Upper lobe of right lung (tissue), 1 donor: ENCODE results near the gene GPM6B. TPM values are rescaled to one million over a fixed set of nuclear protein-coding genes. Genes with fewer than 3 reads are reported as not detected.

Source experiments
- ATAC-seq: fragments of 200-7000 bp; cut with Tn5 transposase; one replicate; pipeline ENCODE4 v1.9.1; 2020; ENCODE audit warnings: mild to moderate bottlenecking, moderate library complexity
- DNase-seq: peaks from one replicate; pipeline ENCODE4 v3.0.0-alpha.2; 2020
- H3K27ac ChIP-seq: fragments of 200-600 bp; one replicate; pipeline ENCODE4 v1.8.0; 2022
- H3K27me3 ChIP-seq: fragments of 200-600 bp; one replicate; pipeline ENCODE4 v1.8.0; 2022; ENCODE audit warnings: mild to moderate bottlenecking
- H3K36me3 ChIP-seq: fragments of 200-600 bp; one replicate; pipeline ENCODE4 v1.8.0; 2022
- H3K4me1 ChIP-seq: fragments of 200-600 bp; one replicate; pipeline ENCODE4 v1.8.0; 2022
- H3K4me3 ChIP-seq: fragments of 200-600 bp; one replicate; pipeline ENCODE4 v1.8.0; 2022; ENCODE audit warnings: mild to moderate bottlenecking
- H3K9me3 ChIP-seq: fragments of 200-600 bp; one replicate; pipeline ENCODE4 v1.8.0; 2022
- intact Hi-C: fragments of 100-400 bp; cut with DNase I; formaldehyde crosslinking; loops from one replicate; pipeline ENCODE4 v1.11.0; 2022
- total RNA-seq: library from RNA; stranded (reverse); fragmentation: NEBNext Ultra II Directional; extraction: Animal tissue kit (Norgen Biotek cat#: 25700); gene quantifications from one replicate; pipeline ENCODE4 v1.2.1, GENCODE V29; 2021
- TF ChIP-seq, protein P1 (sequence below): fragments of 200-600 bp; IDR thresholded peaks from one replicate; pipeline ENCODE4 v1.8.0; 2022; ENCODE audit warnings: antibody characterized with exemption
- donor health status: DM: no; HTN: yes; CAD: no; lungs with severe emphysema.

Gene GPM6B
- total RNA-seq, 1 donor from 2014 or later: 37.1 TPM

GRCh38 chrX:13821738-13822137 is 4.8 kb upstream of the GPM6B start:
- Histone ChIP-seq H3K27ac (no peak overlapping the region), H3K4me1 (no peaks in the 10 kb centered on the region), H3K9me3 (no peaks in the 10 kb centered on the region), H3K4me3 (no peak overlapping the region), H3K27me3 (no peaks in the 10 kb centered on the region), H3K36me3 (no peaks in the 10 kb centered on the region)
- ATAC-seq: no peak
- TF ChIP-seq, protein P1, sequence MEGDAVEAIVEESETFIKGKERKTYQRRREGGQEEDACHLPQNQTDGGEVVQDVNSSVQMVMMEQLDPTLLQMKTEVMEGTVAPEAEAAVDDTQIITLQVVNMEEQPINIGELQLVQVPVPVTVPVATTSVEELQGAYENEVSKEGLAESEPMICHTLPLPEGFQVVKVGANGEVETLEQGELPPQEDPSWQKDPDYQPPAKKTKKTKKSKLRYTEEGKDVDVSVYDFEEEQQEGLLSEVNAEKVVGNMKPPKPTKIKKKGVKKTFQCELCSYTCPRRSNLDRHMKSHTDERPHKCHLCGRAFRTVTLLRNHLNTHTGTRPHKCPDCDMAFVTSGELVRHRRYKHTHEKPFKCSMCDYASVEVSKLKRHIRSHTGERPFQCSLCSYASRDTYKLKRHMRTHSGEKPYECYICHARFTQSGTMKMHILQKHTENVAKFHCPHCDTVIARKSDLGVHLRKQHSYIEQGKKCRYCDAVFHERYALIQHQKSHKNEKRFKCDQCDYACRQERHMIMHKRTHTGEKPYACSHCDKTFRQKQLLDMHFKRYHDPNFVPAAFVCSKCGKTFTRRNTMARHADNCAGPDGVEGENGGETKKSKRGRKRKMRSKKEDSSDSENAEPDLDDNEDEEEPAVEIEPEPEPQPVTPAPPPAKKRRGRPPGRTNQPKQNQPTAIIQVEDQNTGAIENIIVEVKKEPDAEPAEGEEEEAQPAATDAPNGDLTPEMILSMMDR: no peak
- DNase-seq: no peak
- intact Hi-C loops: no loop called here

GRCh38 chrX:13816176-13816575 is 717 bp downstream of the GPM6B start:
- Histone ChIP-seq H3K9me3 (no peaks in the 10 kb centered on the region), H3K4me1 (no peaks in the 10 kb centered on the region), H3K4me3 (no peak overlapping the region), H3K27ac (no peak overlapping the region), H3K36me3 (no peaks in the 10 kb centered on the region), H3K27me3 (no peaks in the 10 kb centered on the region)
- DNase-seq (no peak), ATAC-seq (no peak)
- TF ChIP-seq, protein P1: no peak
- intact Hi-C loops: no loop called here

GRCh38 chrX:13815664-13816063 is 1.2 kb downstream of the GPM6B start:
- H3K4me3 ChIP-seq: no peak overlapping the region
- intact Hi-C loops: no loop called here
- H3K36me3 ChIP-seq: no peaks in the 10 kb centered on the region
- H3K27ac ChIP-seq: no peak overlapping the region
- no peak for DNase-seq
- no peaks in the 10 kb centered on the region for H3K27me3 ChIP-seq
- TF ChIP-seq, protein P1: no peak
- H3K4me1 ChIP-seq: no peaks in the 10 kb centered on the region
- no peaks in the 10 kb centered on the region for H3K9me3 ChIP-seq
- ATAC-seq: no peak

DNA sequence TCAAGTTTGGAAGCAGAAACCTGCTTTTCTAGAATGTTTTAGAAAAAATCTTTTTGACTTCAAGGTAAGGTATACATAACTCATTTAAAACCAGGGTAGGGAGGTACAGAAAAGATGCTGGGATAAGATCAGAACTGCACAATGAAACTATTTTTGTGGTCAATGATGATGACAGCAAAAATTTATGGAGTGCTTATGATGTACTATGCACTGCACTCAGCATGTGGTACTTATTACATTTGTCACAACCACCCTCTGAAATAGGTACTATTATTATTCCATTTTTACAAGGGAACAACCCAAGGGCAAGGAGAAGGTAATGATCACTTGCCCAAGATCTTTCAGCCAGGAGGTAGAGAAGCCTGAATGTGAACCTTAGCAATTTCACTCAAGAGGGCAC is 8.0 kb downstream of the GPM6B start:
- H3K9me3 ChIP-seq: no peaks in the 10 kb centered on the region
- H3K27ac ChIP-seq: no peak overlapping the region
- TF ChIP-seq, protein P1: no peak
- H3K4me3 ChIP-seq: no peak overlapping the region
- no peak for DNase-seq
- no peaks in the 10 kb centered on the region for H3K27me3 ChIP-seq
- H3K36me3 ChIP-seq: no peaks in the 10 kb centered on the region
- H3K4me1 ChIP-seq: no peaks in the 10 kb centered on the region
- intact Hi-C loops: no loop called here
- ATAC-seq: no peak

DNA sequence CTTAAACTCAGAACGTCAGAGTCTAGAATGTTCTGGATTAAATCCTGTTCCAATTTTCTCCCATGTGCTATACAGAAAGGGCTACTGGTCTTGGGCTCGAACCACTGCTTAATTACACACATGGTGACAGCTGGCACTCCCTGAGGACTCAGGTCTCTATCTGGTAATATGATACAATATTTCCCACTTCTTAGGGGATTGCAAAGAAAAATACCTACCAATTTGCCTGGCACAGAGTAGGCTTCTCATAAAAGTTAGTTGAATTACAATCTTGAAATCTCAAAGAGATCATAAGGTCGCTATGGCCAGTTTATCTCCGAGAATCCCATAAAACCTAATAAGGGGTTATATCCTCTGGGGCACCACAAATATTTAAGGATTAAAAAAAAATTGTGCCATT is 8.6 kb downstream of the GPM6B start:
- Histone ChIP-seq H3K36me3 (no peaks in the 10 kb centered on the region), H3K4me1 (no peaks in the 10 kb centered on the region), H3K9me3 (no peaks in the 10 kb centered on the region), H3K27ac (no peak overlapping the region), H3K4me3 (no peak overlapping the region), H3K27me3 (no peaks in the 10 kb centered on the region)
- DNase-seq (no peak), ATAC-seq (no peak)
- TF ChIP-seq, protein P1: no peak
- intact Hi-C loops: no loop called here

GRCh38 chrX:13805241-13805640 is 11.7 kb downstream of the GPM6B start:
- Histone ChIP-seq H3K27ac (no peak overlapping the region), H3K4me3 (no peak overlapping the region), H3K27me3 (no peaks in the 10 kb centered on the region), H3K4me1 (no peaks in the 10 kb centered on the region), H3K9me3 (no peaks in the 10 kb centered on the region), H3K36me3 (no peaks in the 10 kb centered on the region)
- intact Hi-C loops: no loop called here
- DNase-seq (no peak), ATAC-seq (no peak)
- TF ChIP-seq, protein P1: peak; percentile 6
